A549 (cell line): Measurements from ENCODE around the gene TFAP2E. TPM values are rescaled to one million over a fixed set of nuclear protein-coding genes. Genes with fewer than 3 reads are reported as not detected.

Source experiments
- ATAC-seq, 2 experiments: fragments of 200-7000 bp in 1 of 2; fragments of >200 bp in 1 of 2; cut with Nextera tagmentation in 1 of 2; cut with Tn5 transposase in 1 of 2; 3 replicates each; pipeline versions ENCODE4 v1.8.0 to v1.9.1; 2018 to 2020; ENCODE audit warnings: mild to moderate bottlenecking in 1 of 2, moderate library complexity in 1 of 2
- CTCF ChIA-PET: fragments of 300-600 bp; sonication (Branson Sonifier 250); formaldehyde crosslinking; extraction: SDS; loops from one replicate; lab custom pipeline; 2021; ENCODE audit warnings: antibody characterized with exemption, inconsistent platforms; lab: Yijun Ruan, JAX
- POLR2A ChIA-PET: fragments of 350-600 bp; formaldehyde crosslinking; extraction: SDS; loops from one replicate; lab custom pipeline; 2021; ENCODE audit warnings: antibody characterized with exemption, inconsistent platforms; lab: Yijun Ruan, JAX
- DNase-seq, 2 experiments: peaks; one replicate each; pipeline versions ENCODE4 v3.0.0 to v3.0.0-alpha.2; 2011 to 2016; ENCODE audit warnings: low read depth in 1 of 2, low spot score in 1 of 2
- FAIRE-seq: peaks from 2 replicates; lab custom pipeline; 2011; peaks lifted over from hg19 to GRCh38; lab: Jason Lieb, UNC
- H3K27ac ChIP-seq, 2 experiments: fragments of >200 bp; sonication (Bioruptor Twin); formaldehyde crosslinking; 3 replicates each; pipeline ENCODE4 v1.5.1; 2016 to 2017
- H3K4me1 ChIP-seq: fragments of >200 bp; sonication (Bioruptor Twin); formaldehyde crosslinking; 3 replicates; pipeline ENCODE4 v1.6.1; 2016
- H3K4me2 ChIP-seq: fragments of >200 bp; sonication (Bioruptor Twin); formaldehyde crosslinking; 3 replicates; pipeline ENCODE4 v1.6.1; 2016
- H3K4me3 ChIP-seq: fragments of >200 bp; sonication (Bioruptor Twin); formaldehyde crosslinking; 3 replicates; pipeline ENCODE4 v1.5.1; 2016
- H3K9me3 ChIP-seq: fragments of >200 bp; sonication (Bioruptor Twin); formaldehyde crosslinking; 3 replicates; pipeline ENCODE4 v1.6.1; 2016
- CBX8 ChIP-seq: fragments of 200-600 bp; sonication (generic); IDR thresholded peaks from 2 replicates; pipeline ENCODE4 v1.6.1; 2016
- CEBPB ChIP-seq, 2 experiments: fragments of >200 bp in 1 of 2; sonication (Bioruptor Twin) in 1 of 2; formaldehyde crosslinking in 1 of 2; IDR thresholded peaks; 2 replicates each; pipeline ENCODE4 v1.6.1; 2012 to 2016
- CHD2 ChIP-seq: fragments of 150-350 bp; IDR thresholded peaks from 2 replicates; pipeline ENCODE4 v1.6.1; 2014; ENCODE audit warnings: low read length; ENCODE audit not compliant: partially characterized antibody
- EP300 ChIP-seq, 2 experiments: fragments of >200 bp; sonication (Bioruptor Twin); formaldehyde crosslinking; IDR thresholded peaks; 2 replicates in 1 of 2; 3 replicates in 1 of 2; pipeline ENCODE4 v1.6.1; 2016 to 2017
- FOSB ChIP-seq: fragments of 250-450 bp; sonication (Bioruptor Pico); IDR thresholded peaks from 2 replicates; pipeline ENCODE4 v1.5.0; 2020; ENCODE audit warnings: mild to moderate bottlenecking, moderate library complexity
- FOXS1 ChIP-seq: fragments of 250-450 bp; sonication (Bioruptor Pico); IDR thresholded peaks from 2 replicates; pipeline ENCODE4 v1.5.0; 2020; ENCODE audit warnings: mild to moderate bottlenecking, moderate library complexity
- HDAC2 ChIP-seq: fragments of 200-600 bp; sonication (generic); IDR thresholded peaks from 2 replicates; pipeline ENCODE4 v1.6.1; 2016
- HEYL ChIP-seq: fragments of 250-450 bp; sonication (Bioruptor Pico); IDR thresholded peaks from 2 replicates; pipeline ENCODE4 v1.8.0; 2021; ENCODE audit warnings: mild to moderate bottlenecking, moderate library complexity
- JUNB ChIP-seq: fragments of >200 bp; sonication (Bioruptor Twin); formaldehyde crosslinking; IDR thresholded peaks from 2 replicates; pipeline ENCODE4 v1.6.1; 2016
- KDM1A ChIP-seq: fragments of 200-600 bp; sonication (generic); IDR thresholded peaks from 2 replicates; pipeline ENCODE4 v1.6.1; 2016; ENCODE audit warnings: low read depth, mild to moderate bottlenecking
- KDM5A ChIP-seq: fragments of 200-600 bp; sonication (generic); IDR thresholded peaks from 2 replicates; pipeline ENCODE4 v1.6.1; 2016; ENCODE audit warnings: antibody characterized with exemption, mild to moderate bottlenecking
- MAX ChIP-seq: IDR thresholded peaks from 2 replicates; pipeline ENCODE4 v1.6.1; 2012
- MAZ ChIP-seq: fragments of 150-350 bp; IDR thresholded peaks from 2 replicates; pipeline ENCODE4 v1.6.1; 2014; ENCODE audit warnings: antibody characterized with exemption, low read depth, low read length, borderline replicate concordance
- MYC ChIP-seq: IDR thresholded peaks from 2 replicates; pipeline ENCODE4 v1.6.1; 2012; ENCODE audit warnings: mild to moderate bottlenecking, inconsistent platforms, low read length, improper control_type of control experiment, borderline replicate concordance
- NPAS2 ChIP-seq: fragments of 250-450 bp; sonication (Bioruptor Pico); IDR thresholded peaks from 2 replicates; pipeline ENCODE4 v1.8.0; 2022; ENCODE audit warnings: mild to moderate bottlenecking, moderate library complexity, borderline replicate concordance
- NR3C1 ChIP-seq: fragments of >200 bp; sonication (Bioruptor Twin); formaldehyde crosslinking; IDR thresholded peaks from 3 replicates; pipeline ENCODE4 v1.6.1; 2017
- POLR2AphosphoS2 ChIP-seq: conservative IDR thresholded peaks from 2 replicates; pipeline ENCODE4 v1.6.1; 2012; ENCODE audit warnings: low read length, improper control_type of control experiment, inconsistent platforms
- RAD21 ChIP-seq, 2 experiments: fragments of >200 bp in 1 of 2; sonication (Bioruptor Twin) in 1 of 2; formaldehyde crosslinking in 1 of 2; IDR thresholded peaks in 1 of 2; conservative IDR thresholded peaks in 1 of 2; 2 replicates in 1 of 2; 3 replicates in 1 of 2; pipeline ENCODE4 v1.6.1; 2012 to 2018; ENCODE audit warnings: inconsistent platforms in 1 of 2
- REST ChIP-seq: fragments of 200-600 bp; sonication (generic); IDR thresholded peaks from 2 replicates; pipeline ENCODE4 v1.6.1; 2016; ENCODE audit warnings: antibody characterized with exemption, mild to moderate bottlenecking, moderate library complexity
- SMC3 ChIP-seq: fragments of >200 bp; sonication (Bioruptor Twin); formaldehyde crosslinking; IDR thresholded peaks from 3 replicates; pipeline ENCODE4 v1.6.1; 2018; ENCODE audit warnings: inconsistent platforms
- SREBF2 ChIP-seq: fragments of 450-650 bp; IDR thresholded peaks from 2 replicates; pipeline ENCODE4 v1.6.1; 2014; ENCODE audit warnings: mild to moderate bottlenecking, moderate library complexity
- TP53 ChIP-seq: fragments of 250-450 bp; sonication (Bioruptor Pico); IDR thresholded peaks from 2 replicates; pipeline ENCODE4 v1.5.0; 2021; ENCODE audit warnings: mild to moderate bottlenecking, moderate library complexity
- ZC3H11A ChIP-seq: fragments of 450-650 bp; IDR thresholded peaks from 2 replicates; pipeline ENCODE4 v1.6.1; 2014; ENCODE audit warnings: antibody characterized with exemption, mild to moderate bottlenecking
- ZSCAN20 ChIP-seq: fragments of 250-450 bp; sonication (Bioruptor Pico); IDR thresholded peaks from 2 replicates; pipeline ENCODE4 v1.8.0; 2022; ENCODE audit warnings: mild to moderate bottlenecking, moderate library complexity
- WGBS: methylation state at CpG from one replicate; pipeline ENCODE4 v1.1.6; 2017; ENCODE audit errors: missing lambda C conversion rate; 5-methylcytosine and 5-hydroxymethylcytosine counted together
- polyA plus RNA-seq, 4 experiments: library from polyadenylated mRNA; depleted of rRNA in 3 of 4; stranded (reverse); fragments of >200 nt; fragmentation: RNase III in 1 of 4; extraction: RNeasy Plus Mini Kit Qiagen cat#74134 plus additional on column Dnase treatment in 1 of 4; gene quantifications; 2 replicates in 3 of 4; 3 replicates in 1 of 4; pipeline ENCODE4 v1.2.3, GENCODE V29; 2011 to 2017
- TF ChIP-seq, protein P1 (sequence below): fragments of 150-350 bp; IDR thresholded peaks from 2 replicates; pipeline ENCODE4 v1.6.1; 2014; ENCODE audit warnings: low read depth, mild to moderate bottlenecking, low read length
- TF ChIP-seq, protein P2 (sequence below): fragments of >200 bp; sonication (Bioruptor Twin); formaldehyde crosslinking; IDR thresholded peaks from 2 replicates; pipeline ENCODE4 v1.6.1; 2016
- TF ChIP-seq, protein P3 (sequence below): fragments of >200 bp; sonication (Bioruptor Twin); formaldehyde crosslinking; IDR thresholded peaks from 3 replicates; pipeline ENCODE4 v1.6.1; 2016

The TFAP2E gene
- polyA plus RNA-seq, 2 of the 4 experiments (the other 2 are of a cell fraction) = 0.16 to 0.31 TPM

GRCh38 chr1:35537806-35538205 lies 35.3 kb upstream of the TFAP2E start (continued):
- TF ChIP-seq, protein P1, sequence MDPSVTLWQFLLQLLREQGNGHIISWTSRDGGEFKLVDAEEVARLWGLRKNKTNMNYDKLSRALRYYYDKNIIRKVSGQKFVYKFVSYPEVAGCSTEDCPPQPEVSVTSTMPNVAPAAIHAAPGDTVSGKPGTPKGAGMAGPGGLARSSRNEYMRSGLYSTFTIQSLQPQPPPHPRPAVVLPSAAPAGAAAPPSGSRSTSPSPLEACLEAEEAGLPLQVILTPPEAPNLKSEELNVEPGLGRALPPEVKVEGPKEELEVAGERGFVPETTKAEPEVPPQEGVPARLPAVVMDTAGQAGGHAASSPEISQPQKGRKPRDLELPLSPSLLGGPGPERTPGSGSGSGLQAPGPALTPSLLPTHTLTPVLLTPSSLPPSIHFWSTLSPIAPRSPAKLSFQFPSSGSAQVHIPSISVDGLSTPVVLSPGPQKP = no peak
- TF ChIP-seq POLR2AphosphoS2 (no peak), NPAS2 (CRISPR knock-in tag) (no peak), HDAC2 (no peak), CHD2 (no peak), HEYL (CRISPR knock-in tag) (no peak), CEBPB (IDR thresholded peaks at IDR 0.05) (no peak), CBX8 (no peak), MAZ (no peak), SMC3 (no peak), MAX (no peak)

- Histone ChIP-seq H3K4me3 (no peak overlapping the region), H3K4me2 (no peak overlapping the region), H3K9me3 (no peaks in the 10 kb centered on the region), H3K27ac (no peak overlapping the region), H3K4me1 (no peaks in the 10 kb centered on the region)
- no peak for FAIRE-seq
- no peak for TF ChIP-seq REST
- TF ChIP-seq SREBF2 = no peak
- TF ChIP-seq TP53 = no peak
- no peak for TF ChIP-seq ZC3H11A
- TF ChIP-seq FOSB = no peak
- TF ChIP-seq, protein P2, sequence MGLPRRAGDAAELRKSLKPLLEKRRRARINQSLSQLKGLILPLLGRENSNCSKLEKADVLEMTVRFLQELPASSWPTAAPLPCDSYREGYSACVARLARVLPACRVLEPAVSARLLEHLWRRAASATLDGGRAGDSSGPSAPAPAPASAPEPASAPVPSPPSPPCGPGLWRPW = no peak
- no peak for TF ChIP-seq NR3C1
- TF ChIP-seq KDM1A = no peak
- TF ChIP-seq FOXS1 = no peak
- TF ChIP-seq JUNB = no peak
- TF ChIP-seq RAD21 (conservative IDR thresholded peaks at IDR 0.05 in 1 of 2, IDR thresholded peaks at IDR 0.05 in 1 of 2) = no peak
- no peak for TF ChIP-seq SMC3
- no peak for TF ChIP-seq HDAC2
- TF ChIP-seq MYC = no peak
- TF ChIP-seq, protein P3, sequence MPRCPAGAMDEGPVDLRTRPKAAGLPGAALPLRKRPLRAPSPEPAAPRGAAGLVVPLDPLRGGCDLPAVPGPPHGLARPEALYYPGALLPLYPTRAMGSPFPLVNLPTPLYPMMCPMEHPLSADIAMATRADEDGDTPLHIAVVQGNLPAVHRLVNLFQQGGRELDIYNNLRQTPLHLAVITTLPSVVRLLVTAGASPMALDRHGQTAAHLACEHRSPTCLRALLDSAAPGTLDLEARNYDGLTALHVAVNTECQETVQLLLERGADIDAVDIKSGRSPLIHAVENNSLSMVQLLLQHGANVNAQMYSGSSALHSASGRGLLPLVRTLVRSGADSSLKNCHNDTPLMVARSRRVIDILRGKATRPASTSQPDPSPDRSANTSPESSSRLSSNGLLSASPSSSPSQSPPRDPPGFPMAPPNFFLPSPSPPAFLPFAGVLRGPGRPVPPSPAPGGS = no peak
- TF ChIP-seq KDM5A = no peak
- no peak for TF ChIP-seq ZSCAN20 (CRISPR knock-in tag)
- TF ChIP-seq EP300 (IDR thresholded peaks at IDR 0.05) = no peak
- no peak for TF ChIP-seq CBX8
- ChIA-PET CTCF (no interaction called here), POLR2A (no interaction called here)
- no peak for DNase-seq
- no peak for ATAC-seq
- WGBS = 91% methylated on average over 6 of the region's 6 CpGs
Observed at GRCh38 chr1:35539073-35539823, 33.9 kb upstream of the TFAP2E start.
